Activated CD8-positive, alpha-beta memory T cell treated with anti-CD3 and anti-CD28 coated beads for 48 hours (primary cell): Measurements from ENCODE around the gene DNAH8.
"Not testable (repeated sequence)": the region's sequence is repeated elsewhere in the genome, so short reads cannot be mapped to it uniquely, and the experiment has no call there.

Source experiments
- DNase-seq, 3 experiments: peaks; one replicate each; pipeline ENCODE4 v3.0.0-alpha.2; 2020; ENCODE audit warnings: low read depth in 2 of 3, low spot score in 2 of 3

DNAH8 gene

DNA sequence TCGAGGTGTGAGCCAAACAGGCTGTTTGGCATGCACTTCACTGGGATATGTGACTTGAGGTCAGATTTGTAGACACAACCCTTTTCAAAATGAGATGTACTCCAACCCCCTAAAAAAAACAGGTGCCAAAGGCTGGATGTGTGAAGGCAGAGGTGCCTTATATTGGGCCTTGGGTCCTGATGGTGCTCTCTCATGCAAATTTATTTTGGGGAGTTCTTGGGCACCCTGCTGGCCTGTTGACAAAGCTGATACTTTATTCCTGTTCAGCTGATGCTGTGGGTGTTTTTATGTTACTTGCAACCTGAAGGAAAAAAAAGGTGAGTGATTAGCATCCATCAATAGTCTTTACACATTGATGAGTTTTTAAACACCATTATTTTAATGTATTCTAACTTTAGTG, 121.5 kb downstream of the DNAH8 start:
- no peak for DNase-seq

DNA sequence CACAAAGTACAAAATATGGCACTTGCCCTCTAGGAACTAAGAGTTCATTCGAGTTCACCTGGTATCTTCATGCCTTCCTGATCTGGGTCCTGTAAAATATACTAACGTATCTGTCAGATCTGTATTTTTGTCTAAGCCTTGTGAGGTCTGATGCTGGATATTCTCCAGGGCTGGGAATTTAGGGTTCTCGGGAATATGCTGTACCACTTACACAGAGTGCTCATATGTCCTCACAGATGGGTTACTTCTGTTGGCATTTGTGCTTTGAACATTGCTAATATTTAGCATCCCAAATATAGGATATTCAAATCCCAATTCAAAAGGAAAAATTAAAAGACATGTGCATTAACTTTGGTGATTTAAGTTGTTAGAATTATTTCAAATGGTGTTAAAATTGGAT, 122.0 kb downstream of the DNAH8 start:
- DNase-seq, result no peak

DNA sequence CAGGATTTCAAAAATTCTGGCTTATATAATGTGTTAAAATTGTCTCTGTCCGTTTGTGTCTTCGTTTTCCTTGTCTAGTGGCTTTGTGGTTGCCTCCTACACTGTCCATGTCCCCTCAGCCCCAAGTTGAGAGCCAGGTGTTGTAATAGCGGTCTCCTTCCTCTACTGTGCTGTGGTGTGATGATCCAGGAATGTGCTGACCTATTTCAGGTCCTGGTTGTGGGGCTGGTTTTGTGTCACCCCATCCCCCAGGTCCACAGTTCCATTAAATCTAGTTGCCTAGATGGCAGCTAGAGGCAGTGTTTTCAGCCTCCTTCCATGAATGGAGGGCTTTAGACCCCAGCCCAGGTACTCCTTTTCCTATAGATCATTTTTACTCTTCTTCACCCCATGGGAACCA, 128.7 kb downstream of the DNAH8 start:
- DNase-seq, result no peak

GRCh38 chr6:38845931-38846330, 130.8 kb downstream of the DNAH8 start:
- DNase-seq, result no peak

DNA sequence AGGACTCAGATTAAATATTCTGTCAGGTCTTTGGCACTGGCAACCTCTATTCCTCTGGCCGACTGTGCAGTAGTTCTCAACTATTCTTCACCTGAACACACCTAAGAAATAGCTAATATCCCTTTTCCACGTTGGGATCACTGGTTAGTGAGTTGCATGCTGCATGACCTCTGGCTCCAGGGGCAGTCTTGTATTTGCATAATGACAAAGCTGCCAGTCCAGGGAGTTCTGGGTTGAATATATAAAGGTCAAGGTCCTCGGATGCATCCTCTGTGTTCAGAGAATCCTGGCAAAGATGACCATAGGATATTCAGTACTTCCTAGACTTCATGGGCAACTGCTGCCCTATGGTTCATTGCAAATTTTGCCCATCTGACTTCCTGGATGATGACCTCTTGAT, 131.2 kb downstream of the DNAH8 start:
- no peak for DNase-seq

GRCh38 chr6:38846844-38847243, 131.7 kb downstream of the DNAH8 start:
- DNase-seq, result no peak

- no peak for DNase-seq
These were observed 132.4 kb downstream of the DNAH8 start for GRCh38 chr6:38847497-38847896.

DNA sequence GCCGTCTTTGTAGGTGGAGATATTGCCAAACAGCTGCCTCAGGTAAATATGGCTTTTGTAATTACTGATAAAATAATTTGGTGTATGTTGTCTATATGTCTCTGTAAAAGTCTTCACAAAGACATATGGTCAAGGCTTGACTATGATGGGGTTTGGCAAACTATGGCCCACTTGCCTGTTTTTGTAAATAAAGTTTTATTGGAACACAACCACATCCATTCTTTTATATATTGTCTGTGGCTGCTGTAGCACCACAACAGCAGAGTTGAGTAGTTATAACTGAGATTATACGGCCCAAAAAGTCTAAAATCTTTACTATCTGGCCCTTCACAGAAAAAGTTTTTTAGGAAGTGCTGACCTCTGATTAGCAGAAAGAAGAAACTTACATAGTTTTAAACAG, 133.6 kb downstream of the DNAH8 start:
- DNase-seq, result no peak

- no peak for DNase-seq
These were observed 137.1 kb downstream of the DNAH8 start for GRCh38 chr6:38852215-38852614.

DNA sequence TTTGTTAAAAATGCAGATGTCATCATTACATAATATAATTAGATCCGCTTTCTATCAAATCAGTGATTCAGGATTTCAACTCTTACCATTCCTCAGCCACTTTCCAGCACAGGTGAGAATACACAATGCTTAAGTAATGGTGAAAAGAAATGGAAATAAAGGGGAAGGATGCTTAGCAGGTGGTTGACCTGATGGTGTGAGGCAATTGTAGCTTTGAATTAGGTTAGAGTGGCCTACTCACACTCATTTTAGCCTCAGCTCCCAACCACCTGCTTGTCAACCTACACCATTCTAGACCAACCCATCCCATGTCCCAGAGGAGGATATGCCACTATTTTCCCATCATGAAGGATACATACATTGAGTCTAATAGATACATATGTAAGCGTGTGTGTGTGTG, 138.1 kb downstream of the DNAH8 start:
- DNase-seq, result no peak

DNA sequence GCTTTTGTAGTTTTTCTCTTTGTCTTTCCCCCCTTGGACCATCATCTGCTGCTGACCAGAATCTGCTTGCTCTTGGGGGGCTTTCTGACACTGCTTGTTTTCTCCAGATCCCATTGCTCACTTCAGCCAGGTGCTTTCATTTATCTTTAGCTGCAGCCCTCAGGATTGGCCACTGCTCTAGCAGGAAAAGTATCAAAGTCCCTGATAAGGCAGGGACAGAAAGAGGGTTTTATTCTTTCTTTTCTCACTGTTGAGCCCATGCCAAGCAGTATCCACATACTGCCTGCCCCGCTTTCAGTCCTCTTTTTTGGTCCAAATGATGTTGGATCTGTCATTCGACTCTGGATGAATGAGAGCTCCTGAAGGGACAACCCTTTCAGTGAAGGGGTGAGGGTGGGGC, 141.4 kb downstream of the DNAH8 start:
- DNase-seq, result no peak

DNA sequence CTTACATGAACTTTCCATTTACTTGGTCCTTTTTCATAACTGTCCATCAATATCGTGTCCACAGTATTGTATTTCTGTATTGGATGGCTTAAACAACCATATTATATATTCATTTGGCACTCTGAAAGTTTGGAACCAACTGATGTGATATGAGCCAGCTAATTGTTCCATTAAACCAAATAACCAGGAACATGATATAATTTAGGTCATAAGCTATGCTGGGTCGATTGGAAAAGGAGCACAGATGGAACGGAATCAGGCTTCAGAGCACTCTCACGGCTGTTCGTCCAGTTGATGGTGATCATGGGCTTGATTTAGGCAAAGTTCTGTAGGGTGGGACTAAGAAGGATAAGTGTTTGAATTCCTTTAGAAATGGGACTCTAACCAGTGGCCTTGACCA, 142.7 kb downstream of the DNAH8 start:
- no peak for DNase-seq

- DNase-seq, result no peak
These were observed 144.9 kb downstream of the DNAH8 start for GRCh38 chr6:38860041-38860440.

DNA sequence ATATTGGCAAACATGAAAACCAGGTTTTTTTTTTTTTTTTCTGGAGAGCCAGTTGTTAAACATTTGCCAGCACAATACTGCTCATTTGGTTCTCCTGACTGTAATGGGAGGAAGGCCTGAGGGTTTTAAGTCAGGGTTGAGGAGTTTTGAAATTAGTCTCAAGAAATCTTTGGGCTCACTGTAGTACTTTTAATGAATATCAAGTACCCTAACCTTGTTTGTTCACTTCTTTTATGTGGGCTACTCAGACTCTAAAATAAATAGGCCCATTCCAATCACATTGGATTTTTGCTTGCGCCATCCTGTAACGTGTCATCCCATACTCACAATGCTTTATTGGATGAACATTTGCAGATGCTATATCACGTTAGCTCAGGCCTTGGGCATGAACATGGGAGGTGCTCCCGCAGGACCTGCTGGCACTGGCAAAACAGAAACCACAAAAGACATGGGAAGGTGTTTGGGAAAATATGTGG, 146.9 kb downstream of the DNAH8 start:
- no peak for DNase-seq

- DNase-seq, result no peak
These were observed 150.5 kb downstream of the DNAH8 start for GRCh38 chr6:38865521-38866174.

GRCh38 chr6:38867726-38868125, 152.6 kb downstream of the DNAH8 start:
- no peak for DNase-seq

- peak in 2 of 3 experiments; percentile 23 to 36 for DNase-seq
These were observed 156.8 kb downstream of the DNAH8 start for GRCh38 chr6:38871741-38872568.

DNA sequence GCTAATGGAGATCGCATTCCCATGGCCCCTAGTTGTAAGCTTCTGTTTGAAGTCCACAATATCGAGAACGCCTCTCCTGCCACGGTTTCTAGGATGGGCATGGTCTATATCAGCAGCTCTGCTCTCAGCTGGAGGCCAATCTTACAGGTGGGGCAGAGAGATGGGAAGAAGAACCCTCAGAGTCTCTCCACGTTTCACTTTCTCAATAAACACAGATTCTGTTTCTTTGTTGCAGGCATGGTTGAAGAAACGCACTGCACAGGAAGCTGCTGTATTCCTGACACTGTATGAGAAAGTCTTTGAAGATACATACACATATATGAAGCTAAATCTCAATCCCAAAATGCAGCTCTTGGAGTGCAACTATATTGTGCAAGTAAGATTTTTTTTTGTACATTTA, 157.9 kb downstream of the DNAH8 start:
- no peak for DNase-seq

- DNase-seq, result not testable (repeated sequence)
These were observed 158.7 kb downstream of the DNAH8 start for GRCh38 chr6:38873816-38874215.

GRCh38 chr6:38876475-38876874, 161.4 kb downstream of the DNAH8 start:
- no peak for DNase-seq

- DNase-seq, result no peak
These were observed 162.6 kb downstream of the DNAH8 start for GRCh38 chr6:38877721-38878120.

DNA sequence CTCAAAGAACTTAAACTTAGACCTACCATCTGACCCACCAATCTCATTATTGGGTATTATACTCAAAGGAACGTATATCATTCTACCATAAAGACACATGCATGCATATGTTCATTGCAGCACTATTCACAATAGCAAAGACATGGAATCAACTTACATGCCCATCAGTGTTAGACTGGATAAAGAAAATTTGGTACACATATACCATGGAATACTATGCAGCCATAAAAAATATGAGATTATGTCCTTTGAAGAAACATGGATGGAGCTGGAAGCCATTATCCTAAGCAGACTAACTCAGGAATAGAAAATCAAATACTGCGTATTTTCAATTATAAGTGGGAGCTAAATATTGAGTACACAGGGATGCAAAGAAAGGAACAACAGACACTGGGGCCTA, 167.0 kb downstream of the DNAH8 start:
- no peak for DNase-seq

DNA sequence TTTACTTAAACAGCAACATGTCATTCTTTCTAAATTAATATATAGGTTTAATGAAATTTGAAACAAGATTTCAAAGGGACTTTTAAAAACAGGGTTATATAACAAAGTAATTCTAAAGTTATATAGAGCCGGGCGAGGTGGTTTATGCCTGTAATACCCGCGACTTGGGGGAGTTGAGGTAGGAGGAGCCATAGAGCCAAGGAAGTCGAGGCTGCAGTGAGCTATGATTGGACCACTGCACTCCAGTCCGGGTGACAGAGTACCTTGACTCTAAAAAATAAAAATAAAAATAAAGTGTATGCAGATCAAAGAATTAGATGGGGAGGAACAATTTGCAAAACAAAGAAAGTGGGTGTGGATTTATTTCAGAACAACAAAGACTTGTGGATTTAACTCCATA, 182.4 kb downstream of the DNAH8 start:
- DNase-seq, result no peak
